ENCODE measurements around the gene CA5A. TPM values are rescaled to one million over a fixed set of nuclear protein-coding genes. Genes with fewer than 3 reads are reported as not detected.

The CA5A gene
- total and polyA plus RNA-seq, 2 of the 13 experiments (the other 11 are each of a cell fraction or from before 2014, with no cell fraction given), result 66.8 to 106 TPM

- no peak for TF ChIP-seq ZMAT5 (CRISPR knock-in tag; IDR thresholded peaks at IDR 0.05; ENCODE audit: borderline replicate concordance, low read depth)
Measured at GRCh38 chr16:87950765-87951551, 14.6 kb upstream of the CA5A start, which contains the start of gene BANP (continued).

GRCh38 chr16:87949071-87949744, 12.9 kb upstream of the CA5A start:
- WGBS (ENCODE audit: low lambda C conversion rate), result 12% methylated on average over 16 of the region's 16 CpGs
- H3K36me3 ChIP-seq (replicated peaks in 1 of 2; ENCODE audit: control insufficient read depth in 1 of 2, insufficient read depth in 2 of 2, low read length in 2 of 2), result peaks cover 0 to 11% of the 10 kb centered on the region in 2 experiments; a peak in 2 of 5 replicates
- ChIA-PET POLR2A (interaction anchor here (0.8 to 6.0 kb wide), 7 partner anchors 9 to 183 kb away, joined by 4 to 110 read pairs (median 6); partner anchors contain the start of genes CA5A and KLHDC4), CTCF (ENCODE audit: low intra/inter-chr PET ratio, low total read pairs) (no interaction called here)
- no TSS peak for BruUV-seq (replicated peaks)
- H3K27ac ChIP-seq (ENCODE audit: extremely low read length, insufficient read depth, low read length), result peak overlapping the region; percentile 84
- in situ Hi-C loops (cut with HindIII; ENCODE audit: extremely low pct_ligation_motif_present, low pct_unique_long_range_greater_than_20kb), result no loop called here
- peak overlapping the region; percentile 94 for H3K4me2 ChIP-seq (ENCODE audit: low read depth, low read length)
- peak overlapping the region; percentile 51 to 66 (median 65) for H3K4me3 ChIP-seq (replicated peaks in 1 of 3; ENCODE audit: insufficient read depth in 1 of 3, low read depth in 2 of 3, low read length in 3 of 3)
- FAIRE-seq (peak; percentile 78), DNase-seq (ENCODE audit: low spot score) (peak; percentile 81), ATAC-seq (peak; percentile 13)
- 0 out of 2 replicates have a peak, but pooled peaks cover 5% of the 10 kb centered on the region for H4K20me1 ChIP-seq (ENCODE audit: insufficient read depth, low read length)
- H3K79me2 ChIP-seq (ENCODE audit: insufficient read depth, low read length), result peaks cover 25% of the 10 kb centered on the region
- peak overlapping the region; percentile 97 for H2AFZ ChIP-seq (ENCODE audit: low read length)
- peaks cover 81% of the 10 kb centered on the region for H3K4me1 ChIP-seq (ENCODE audit: insufficient read depth, low read length)
- H3K9me3 ChIP-seq (ENCODE audit: low read length), result no peaks in the 10 kb centered on the region
- H3K9ac ChIP-seq (ENCODE audit: insufficient read depth, low read depth, low read length), result peak overlapping the region; percentile 86
- no peaks in the 10 kb centered on the region for H3K27me3 ChIP-seq (ENCODE audit: control insufficient read depth in 1 of 2, insufficient read depth in 2 of 2, low read length in 2 of 2)
- intact Hi-C loops (cut with micrococcal nuclease; ENCODE audit: unreplicated experiment), result no loop called here
- TF ChIP-seq RXRA (CRISPR knock-in tag; IDR thresholded peaks at IDR 0.05) (no peak; the same call in 1 of the 2 replicates), FOXP1 (IDR thresholded peaks at IDR 0.05) (no peak), FOXP1 (CRISPR knock-in tag; IDR thresholded peaks at IDR 0.05) (peak; percentile 59; the same call in 1 of the 2 replicates), RBM22 (optimal IDR thresholded peaks at IDR 0.05; ENCODE audit: low read length) (no peak), AFF4 (CRISPR knock-in tag; IDR thresholded peaks at IDR 0.05) (peak; percentile 53), HMGA1 (CRISPR knock-in tag; conservative IDR thresholded peaks at IDR 0.05) (no peak), DNMT3B (CRISPR knock-in tag; conservative IDR thresholded peaks at IDR 0.05) (no peak), CBX1 (IDR thresholded peaks at IDR 0.05; ENCODE audit: low read depth) (no peak), KDM6A (CRISPR knock-in tag; IDR thresholded peaks at IDR 0.05; ENCODE audit: low read depth) (no peak), ZNF33B (CRISPR knock-in tag; IDR thresholded peaks at IDR 0.05) (no peak), NFKBIZ (CRISPR knock-in tag; IDR thresholded peaks at IDR 0.05) (no peak), NR2F2 (IDR thresholded peaks at IDR 0.05; ENCODE audit: borderline replicate concordance, low read depth) (no peak; the same call in 1 of the 2 replicates), REPIN1 (CRISPR knock-in tag; IDR thresholded peaks at IDR 0.05; ENCODE audit: borderline replicate concordance, low read depth) (peak; percentile 54; the same call in 1 of the 2 replicates), HNF4G (IDR thresholded peaks at IDR 0.05; ENCODE audit: borderline replicate concordance, low read depth, low read length) (peak; percentile 73; the same call in 1 of the 2 replicates), HNF4G (CRISPR knock-in tag; IDR thresholded peaks at IDR 0.05; ENCODE audit: borderline replicate concordance, low read depth) (peak; percentile 6; the same call in 1 of the 2 replicates), FOXO4 (CRISPR knock-in tag; conservative IDR thresholded peaks at IDR 0.05) (no peak)
